Vagina (tissue), 2 donors: ENCODE measurements around the gene SH3RF1. TPM values are rescaled to one million over a fixed set of nuclear protein-coding genes. Genes with fewer than 3 reads are reported as not detected.

ENCODE experiments used
- DNase-seq, 2 donors: peaks; one replicate each; pipeline ENCODE4 v3.0.0-alpha.2; 2017; ENCODE audit errors: extremely low spot score in 2 of 2
- H3K27ac ChIP-seq: fragments of 200-600 bp; sonication (generic); one replicate; pipeline ENCODE4 v1.5.1; 2019
- H3K27me3 ChIP-seq: fragments of 200-600 bp; sonication (generic); one replicate; pipeline ENCODE4 v1.5.1; 2019
- H3K36me3 ChIP-seq, 2 donors: fragments of 200-600 bp; sonication (generic); one replicate each; pipeline ENCODE4 v1.5.1; 2017 to 2019
- H3K4me1 ChIP-seq: fragments of 200-600 bp; sonication (generic); one replicate; pipeline ENCODE4 v1.5.1; 2019
- H3K4me3 ChIP-seq, 2 donors: fragments of 200-600 bp; sonication (generic); 1 replicate in 1 of 2; 2 replicates in 1 of 2; pipeline ENCODE4 v1.5.1; 2016 to 2019
- H3K9me3 ChIP-seq: fragments of 200-600 bp; sonication (generic); one replicate; pipeline ENCODE4 v1.5.1; 2019
- POLR2A ChIP-seq, 2 donors: fragments of 450-650 bp; IDR thresholded peaks; one replicate each; pipeline ENCODE4 v1.6.1; 2017; ENCODE audit warnings: antibody characterized with exemption in 2 of 2, mild to moderate bottlenecking in 2 of 2, moderate library complexity in 2 of 2
- POLR2AphosphoS5 ChIP-seq, 2 donors: sonication (generic); formaldehyde crosslinking; IDR thresholded peaks; one replicate each; pipeline ENCODE4 v1.9.0; 2017; ENCODE audit warnings: antibody characterized with exemption in 2 of 2, mild to moderate bottlenecking in 2 of 2, low read depth in 1 of 2; ENCODE audit not compliant: insufficient read depth in 1 of 2
- intact Hi-C: fragments of 100-400 bp; cut with DNase I; formaldehyde crosslinking; loops from one replicate; pipeline ENCODE4 v1.15.1; 2023
- total RNA-seq: library from RNA; depleted of rRNA; stranded (reverse); fragments of >200 nt; gene quantifications from one replicate; pipeline ENCODE4 v1.2.3, GENCODE V29; 2016
- TF ChIP-seq, protein P1 (sequence below), 3 experiments: fragments of 450-650 bp in 2 of 3; fragments of 200-600 bp in 1 of 3; sonication (generic) in 1 of 3; IDR thresholded peaks; one replicate each; pipeline ENCODE4 v1.5.1; 2017 to 2019; ENCODE audit warnings: antibody characterized with exemption in 3 of 3, mild to moderate bottlenecking in 2 of 3, moderate library complexity in 2 of 3

Gene SH3RF1
- total RNA-seq, 1 donor from 2014 or later = 16.0 TPM

GRCh38 chr4:169269916-169270809 lies 593 bp downstream of the SH3RF1 start:
- H3K27me3 ChIP-seq = no peaks in the 10 kb centered on the region
- intact Hi-C loops = loop anchor here (10.0 kb wide), 1 partner anchor 255 kb away; the partner anchor contains the start of gene CBR4
- DNase-seq = no peak

GRCh38 chr4:169268951-169269760 lies 1.6 kb downstream of the SH3RF1 start:
- Histone ChIP-seq H3K9me3 (no peaks in the 10 kb centered on the region), H3K4me1 (peaks cover 56% of the 10 kb centered on the region), H3K27me3 (no peaks in the 10 kb centered on the region), H3K4me3 (peak overlapping the region; percentile 71 to 76), H3K36me3 (peaks cover 0 to under 1% of the 10 kb centered on the region in 2 donors), H3K27ac (peak overlapping the region; percentile 87)
- DNase-seq = no peak
- TF ChIP-seq, protein P1, sequence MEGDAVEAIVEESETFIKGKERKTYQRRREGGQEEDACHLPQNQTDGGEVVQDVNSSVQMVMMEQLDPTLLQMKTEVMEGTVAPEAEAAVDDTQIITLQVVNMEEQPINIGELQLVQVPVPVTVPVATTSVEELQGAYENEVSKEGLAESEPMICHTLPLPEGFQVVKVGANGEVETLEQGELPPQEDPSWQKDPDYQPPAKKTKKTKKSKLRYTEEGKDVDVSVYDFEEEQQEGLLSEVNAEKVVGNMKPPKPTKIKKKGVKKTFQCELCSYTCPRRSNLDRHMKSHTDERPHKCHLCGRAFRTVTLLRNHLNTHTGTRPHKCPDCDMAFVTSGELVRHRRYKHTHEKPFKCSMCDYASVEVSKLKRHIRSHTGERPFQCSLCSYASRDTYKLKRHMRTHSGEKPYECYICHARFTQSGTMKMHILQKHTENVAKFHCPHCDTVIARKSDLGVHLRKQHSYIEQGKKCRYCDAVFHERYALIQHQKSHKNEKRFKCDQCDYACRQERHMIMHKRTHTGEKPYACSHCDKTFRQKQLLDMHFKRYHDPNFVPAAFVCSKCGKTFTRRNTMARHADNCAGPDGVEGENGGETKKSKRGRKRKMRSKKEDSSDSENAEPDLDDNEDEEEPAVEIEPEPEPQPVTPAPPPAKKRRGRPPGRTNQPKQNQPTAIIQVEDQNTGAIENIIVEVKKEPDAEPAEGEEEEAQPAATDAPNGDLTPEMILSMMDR (IDR thresholded peaks at IDR 0.05) = no peak
- no peak for TF ChIP-seq POLR2A (IDR thresholded peaks at IDR 0.05)
- intact Hi-C loops = no loop called here

More at GRCh38 chr4:169269916-169270809, 593 bp downstream of the SH3RF1 start:
- TF ChIP-seq POLR2AphosphoS5 (IDR thresholded peaks at IDR 0.05; ENCODE audit: insufficient read depth in 1 of 2, low read depth in 1 of 2) = no peak
- TF ChIP-seq POLR2A (IDR thresholded peaks at IDR 0.05) = no peak
- TF ChIP-seq, protein P1 (IDR thresholded peaks at IDR 0.05) = no peak
- H3K4me3 ChIP-seq = peak overlapping the region; percentile 71 to 76
- H3K36me3 ChIP-seq = no peaks in the 10 kb centered on the region
- peaks cover 55% of the 10 kb centered on the region for H3K4me1 ChIP-seq
- no peaks in the 10 kb centered on the region for H3K9me3 ChIP-seq
- peak overlapping the region; percentile 87 for H3K27ac ChIP-seq

GRCh38 chr4:169267070-169267469 lies 3.7 kb downstream of the SH3RF1 start:
- intact Hi-C loops = no loop called here
- peak overlapping the region; percentile 2 for H3K27ac ChIP-seq
- TF ChIP-seq, protein P1 (IDR thresholded peaks at IDR 0.05) = no peak
- TF ChIP-seq POLR2AphosphoS5 (IDR thresholded peaks at IDR 0.05; ENCODE audit: insufficient read depth in 1 of 2, low read depth in 1 of 2) (no peak), POLR2A (IDR thresholded peaks at IDR 0.05) (no peak)
- no peak for DNase-seq
- peaks cover 66% of the 10 kb centered on the region for H3K4me1 ChIP-seq
- no peaks in the 10 kb centered on the region for H3K9me3 ChIP-seq
- H3K36me3 ChIP-seq = peaks cover 0 to 4% of the 10 kb centered on the region in 2 donors
- H3K27me3 ChIP-seq = no peaks in the 10 kb centered on the region
- no peak overlapping the region for H3K4me3 ChIP-seq

- H3K27me3 ChIP-seq = no peaks in the 10 kb centered on the region
- no peak overlapping the region for H3K27ac ChIP-seq
- H3K36me3 ChIP-seq = peaks cover 0 to 4% of the 10 kb centered on the region in 2 donors
- TF ChIP-seq POLR2A (IDR thresholded peaks at IDR 0.05) (no peak), POLR2AphosphoS5 (IDR thresholded peaks at IDR 0.05; ENCODE audit: insufficient read depth in 1 of 2, low read depth in 1 of 2) (no peak)
- TF ChIP-seq, protein P1 (IDR thresholded peaks at IDR 0.05) = no peak
- H3K4me1 ChIP-seq = peaks cover 62% of the 10 kb centered on the region
- no peaks in the 10 kb centered on the region for H3K9me3 ChIP-seq
- intact Hi-C loops = no loop called here
- H3K4me3 ChIP-seq = no peak overlapping the region
- DNase-seq = no peak
Measured at GRCh38 chr4:169266661-169267060, 4.1 kb downstream of the SH3RF1 start.
